Hindlimb muscle (tissue), 1 donor: ENCODE measurements around the gene ANXA11. TPM values are rescaled to one million over a fixed set of nuclear protein-coding genes. Genes with fewer than 3 reads are reported as not detected.
"Not testable (repeated sequence)": the region's sequence is repeated elsewhere in the genome, so short reads cannot be mapped to it uniquely, and the experiment has no call there.

ENCODE experiments used
- DNase-seq: peaks from one replicate; pipeline ENCODE4 v3.0.0-alpha.2; 2013
- polyA plus RNA-seq: library from polyadenylated mRNA; unstranded; fragments of 120-200 nt; gene quantifications from one replicate; pipeline ENCODE4 v1.2.1, GENCODE V29; 2013; ENCODE audit not compliant: insufficient read length

Gene ANXA11
- polyA plus RNA-seq, 1 donor, result 96.9 TPM

GRCh38 chr10:80165173-80165572, 40.2 kb downstream of the ANXA11 start:
- no peak for DNase-seq

- DNase-seq, result no peak
These were observed 40.7 kb downstream of the ANXA11 start for GRCh38 chr10:80164596-80164995.

- DNase-seq, result no peak
These were observed 41.5 kb downstream of the ANXA11 start for GRCh38 chr10:80163741-80164341.

GRCh38 chr10:80161321-80162083, 43.8 kb downstream of the ANXA11 start:
- DNase-seq, result no peak

- DNase-seq, result no peak
These were observed 44.7 kb downstream of the ANXA11 start for GRCh38 chr10:80160361-80161320.

- no peak for DNase-seq
These were observed 46.0 kb downstream of the ANXA11 start for GRCh38 chr10:80159166-80159873.

- DNase-seq, result peak; percentile 89
These were observed 46.7 kb downstream of the ANXA11 start for GRCh38 chr10:80158598-80159127.

- DNase-seq, result no peak
These were observed 47.2 kb downstream of the ANXA11 start for GRCh38 chr10:80158126-80158525.

- DNase-seq, result no peak
These were observed 47.8 kb downstream of the ANXA11 start for GRCh38 chr10:80157561-80157960.

GRCh38 chr10:80156216-80156615, 49.1 kb downstream of the ANXA11 start:
- DNase-seq, result no peak

GRCh38 chr10:80155696-80156215, 49.6 kb downstream of the ANXA11 start:
- DNase-seq, result no peak

GRCh38 chr10:80154978-80155695, 50.2 kb downstream of the ANXA11 start:
- peak; percentile 61 for DNase-seq

GRCh38 chr10:80154626-80154977, 50.7 kb downstream of the ANXA11 start:
- DNase-seq, result no peak

- DNase-seq, result no peak
These were observed 51.9 kb downstream of the ANXA11 start for GRCh38 chr10:80153460-80153859.

GRCh38 chr10:80152820-80153219, 52.5 kb downstream of the ANXA11 start:
- no peak for DNase-seq

- no peak for DNase-seq
These were observed 55.2 kb downstream of the ANXA11 start for GRCh38 chr10:80150172-80150571.

- DNase-seq, result no peak
These were observed 56.2 kb downstream of the ANXA11 start for GRCh38 chr10:80149123-80149522.

- no peak for DNase-seq
These were observed 57.1 kb downstream of the ANXA11 start for GRCh38 chr10:80148166-80148805.

- DNase-seq, result no peak
These were observed 58.4 kb downstream of the ANXA11 start for GRCh38 chr10:80146918-80147317.

GRCh38 chr10:80145406-80146308, 59.7 kb downstream of the ANXA11 start:
- DNase-seq, result not testable (repeated sequence)
